ENCODE results near the gene GAB1.

GRCh38 chr4:143432258-143432591 is 95.5 kb downstream of the GAB1 start:
- no peak for TF ChIP-seq CTCF (IDR thresholded peaks at IDR 0.05 in 2 of 3, conservative IDR thresholded peaks at IDR 0.05 in 1 of 3; ENCODE audit: borderline replicate concordance in 1 of 3, insufficient read depth in 1 of 3, low read depth in 2 of 3, low read length in 2 of 3)
- no peak for TF ChIP-seq SP1 (IDR thresholded peaks at IDR 0.05; ENCODE audit: low read depth)
- no peak for TF ChIP-seq EZH2 (IDR thresholded peaks at IDR 0.05)
- no peak for TF ChIP-seq POLR2AphosphoS5 (IDR thresholded peaks at IDR 0.05; ENCODE audit: low read depth, low read length)
- no peak for TF ChIP-seq MAX (IDR thresholded peaks at IDR 0.05)
- no peak for TF ChIP-seq EGR1 (IDR thresholded peaks at IDR 0.05; ENCODE audit: low read depth)
- no peak for TF ChIP-seq REST (IDR thresholded peaks at IDR 0.05; ENCODE audit: low read depth)

Measured in HCT116 (cell line).